ENCODE data around the gene ERBB4.

ERBB4 gene

DNA sequence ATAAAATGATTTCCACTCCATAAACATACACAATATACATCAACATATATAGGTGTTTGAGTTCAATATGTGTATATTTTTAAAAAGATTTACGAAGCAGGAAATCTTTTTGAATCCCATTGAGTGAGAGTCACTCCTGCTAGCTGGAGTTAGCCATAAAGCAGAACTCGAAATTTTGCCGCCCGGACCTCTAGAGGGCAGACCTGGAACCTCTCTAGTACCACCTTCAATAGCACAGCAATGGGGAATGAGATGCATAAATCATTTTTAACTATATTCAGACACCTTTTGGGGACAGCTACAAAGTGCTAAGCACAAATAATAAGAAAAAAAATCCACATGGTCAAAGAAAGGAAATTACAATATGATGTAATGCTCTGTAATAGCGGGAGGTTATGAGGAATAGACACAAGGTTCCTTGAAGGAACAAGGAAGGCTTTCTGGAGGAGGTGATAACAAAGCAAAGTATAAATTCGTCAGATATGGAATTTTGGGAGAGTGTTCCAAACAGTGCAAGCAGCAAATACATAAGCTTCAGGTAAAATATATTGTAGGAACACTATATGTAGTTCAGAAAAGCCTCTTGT is 533.4 kb downstream of the ERBB4 start:
- DNase-seq (ENCODE audit: low spot score), result peak; percentile 50

DNA sequence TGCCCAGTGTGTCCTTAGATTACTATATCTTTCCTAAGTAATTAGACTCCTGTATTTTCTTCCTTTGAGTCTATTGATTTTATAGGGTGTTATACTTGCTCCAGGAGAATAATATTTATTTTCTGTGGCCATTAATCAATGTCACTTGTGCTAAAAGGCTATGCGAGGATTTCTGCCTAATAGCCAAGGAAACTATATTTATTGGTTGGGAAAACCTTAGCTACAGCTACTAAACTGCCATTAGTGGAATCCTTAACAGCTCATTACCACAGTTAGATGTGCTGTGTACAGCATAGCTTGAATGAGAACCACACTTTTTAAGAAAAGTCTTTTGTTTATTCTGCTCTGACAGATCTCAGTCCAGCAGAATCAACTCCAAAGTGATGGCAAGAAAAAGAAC is 537.3 kb downstream of the ERBB4 start:
- no peak for DNase-seq (ENCODE audit: low spot score)

DNA sequence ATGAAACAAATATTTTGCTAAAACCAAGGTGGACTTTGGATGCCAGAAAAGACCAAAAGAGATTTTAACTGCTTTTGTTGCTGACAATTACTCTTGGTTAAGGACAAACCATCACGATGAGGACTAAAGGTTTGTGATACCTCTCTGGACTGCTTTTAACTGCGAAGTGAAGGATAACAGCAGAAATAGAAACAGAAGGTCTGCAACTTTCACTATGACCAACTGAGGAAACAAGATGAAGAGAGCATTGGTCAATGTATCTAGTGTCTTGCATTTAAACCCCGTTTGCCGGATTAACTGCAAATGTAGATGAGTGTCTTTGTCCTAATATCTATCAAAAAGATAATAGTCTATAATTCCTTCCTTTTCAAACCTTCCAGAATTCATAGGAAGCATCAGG is 541.7 kb downstream of the ERBB4 start:
- DNase-seq (ENCODE audit: low spot score), result no peak

DNA sequence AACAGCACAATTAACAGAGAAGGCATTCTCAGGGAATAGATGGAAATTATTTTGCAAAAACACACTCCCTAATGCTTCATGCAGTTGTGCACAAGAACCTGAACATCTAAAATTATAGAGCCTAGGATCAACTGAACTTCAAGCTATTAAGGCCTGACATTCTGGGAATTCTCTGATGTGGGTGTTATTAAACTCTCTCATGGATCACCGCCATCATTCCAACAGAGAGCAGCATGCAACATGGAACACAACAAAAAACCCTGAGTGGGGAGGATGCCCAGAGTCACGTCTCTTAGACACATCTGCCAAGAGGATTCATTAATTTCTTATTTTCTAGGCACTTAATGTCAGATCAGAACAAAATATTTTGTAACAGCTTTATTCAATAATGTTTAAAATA is 543.8 kb downstream of the ERBB4 start:
- DNase-seq (ENCODE audit: low spot score), result no peak

DNA sequence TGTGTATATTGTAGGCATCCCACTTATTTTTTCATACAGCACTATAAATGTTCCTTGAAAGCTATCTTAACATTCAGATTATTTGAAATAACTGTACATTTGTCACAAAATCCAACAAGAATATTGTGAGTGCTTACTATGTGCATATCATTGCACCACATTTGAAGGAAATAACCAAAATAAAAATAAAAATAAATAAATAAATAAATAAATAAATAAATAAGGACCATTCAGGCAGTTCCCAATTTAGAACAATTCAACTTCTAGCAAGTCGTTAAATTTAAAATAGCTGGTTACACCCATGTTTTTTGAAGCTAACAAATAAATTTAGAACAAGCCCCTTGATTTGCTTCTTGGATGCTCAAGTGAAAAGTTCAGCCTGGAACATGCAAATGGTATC is 548.3 kb downstream of the ERBB4 start:
- DNase-seq (ENCODE audit: low spot score), result no peak

DNA sequence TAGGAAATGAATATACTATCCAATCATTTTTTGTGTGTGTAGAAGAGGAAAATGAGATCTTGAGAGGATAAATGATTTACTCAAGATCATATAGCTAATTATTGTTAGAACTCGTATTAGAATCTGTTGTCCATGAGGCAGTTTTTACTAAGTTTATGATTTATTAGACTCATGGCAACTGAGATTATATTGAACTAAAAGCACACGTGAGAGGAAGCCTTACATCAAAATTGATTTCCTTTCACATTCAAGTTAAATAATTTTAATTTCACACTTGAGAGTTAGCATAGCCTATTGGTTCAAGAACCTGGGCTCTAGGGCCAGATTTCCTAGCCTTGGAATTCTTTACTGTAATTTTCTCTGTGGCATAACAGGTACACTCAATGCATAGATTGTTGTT is 552.3 kb downstream of the ERBB4 start:
- DNase-seq (ENCODE audit: low spot score), result no peak

DNA sequence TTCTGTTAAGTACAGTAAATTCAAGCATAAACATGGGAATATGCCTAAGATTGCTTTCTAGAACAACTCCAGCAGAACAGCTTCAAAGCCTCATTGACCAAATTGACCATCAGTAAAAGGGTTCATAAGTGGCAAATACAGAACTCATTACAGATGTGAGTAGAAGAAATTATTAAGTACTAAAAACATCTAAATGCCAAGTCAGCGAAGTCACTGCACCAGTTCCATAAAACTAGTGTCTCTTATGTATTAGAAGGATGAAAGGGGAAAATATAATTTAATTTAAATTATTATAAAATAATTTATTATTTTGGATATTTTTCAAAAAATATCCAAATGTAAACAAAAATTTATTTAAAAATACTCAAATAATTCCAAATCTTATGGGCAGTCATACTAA is 553.2 kb downstream of the ERBB4 start:
- no peak for DNase-seq (ENCODE audit: low spot score)

DNA sequence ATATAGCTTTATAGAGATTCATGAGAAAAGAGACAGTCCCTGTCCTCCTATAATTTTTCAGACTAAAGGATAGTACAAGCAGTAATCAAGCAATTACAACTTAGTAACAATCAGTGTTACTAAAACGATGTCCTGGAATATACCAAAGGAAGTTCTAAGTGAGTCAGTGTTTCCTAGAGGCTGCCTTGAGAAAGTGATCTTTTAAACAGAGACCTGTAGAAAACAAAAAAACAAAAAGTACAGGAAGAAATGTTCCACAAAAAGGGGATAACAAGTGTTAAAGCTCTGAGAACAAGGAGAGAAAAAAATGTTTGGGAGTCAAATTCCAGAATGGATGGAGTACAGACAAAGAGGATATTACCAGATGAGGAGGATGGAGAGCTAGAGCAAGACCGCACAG is 556.4 kb downstream of the ERBB4 start:
- DNase-seq (ENCODE audit: low spot score), result no peak

DNA sequence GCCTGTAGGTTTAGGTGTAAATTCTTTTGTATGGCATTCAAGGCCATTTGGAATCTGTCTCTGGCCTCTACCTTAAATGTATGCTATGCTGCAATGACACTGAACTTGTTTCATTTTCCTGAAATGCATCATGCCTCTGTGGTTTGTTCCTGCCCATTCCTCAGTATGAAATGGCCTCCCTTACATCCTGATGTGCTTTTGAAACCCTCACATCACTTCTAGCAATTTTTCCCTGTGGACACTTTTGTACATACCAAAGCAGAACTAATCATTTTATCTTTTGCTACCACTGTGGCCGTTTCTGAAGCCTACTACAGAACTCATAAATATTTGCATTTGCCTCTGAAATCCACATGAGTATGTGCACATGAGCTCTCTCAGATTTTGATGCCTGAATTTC is 557.2 kb downstream of the ERBB4 start:
- no peak for DNase-seq (ENCODE audit: low spot score)

DNA sequence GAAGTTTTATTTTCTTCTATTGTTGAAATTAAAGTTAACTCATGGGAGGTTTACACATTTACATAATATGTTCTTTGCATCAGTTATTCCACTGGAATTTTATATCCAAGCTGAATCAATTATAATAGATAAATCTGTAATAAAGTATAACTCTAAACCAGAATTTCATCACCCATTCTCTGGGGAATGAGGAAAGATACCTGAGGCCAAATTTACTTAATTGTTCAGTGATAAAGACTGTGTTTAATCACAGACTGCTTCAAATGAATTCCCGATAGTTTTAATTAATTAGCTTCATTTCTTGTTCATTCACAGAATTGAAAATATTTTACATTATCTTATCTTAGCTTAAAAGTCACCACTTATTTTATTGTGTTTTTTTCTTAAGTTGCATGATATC is 562.5 kb downstream of the ERBB4 start:
- no peak for DNase-seq (ENCODE audit: low spot score)

DNA sequence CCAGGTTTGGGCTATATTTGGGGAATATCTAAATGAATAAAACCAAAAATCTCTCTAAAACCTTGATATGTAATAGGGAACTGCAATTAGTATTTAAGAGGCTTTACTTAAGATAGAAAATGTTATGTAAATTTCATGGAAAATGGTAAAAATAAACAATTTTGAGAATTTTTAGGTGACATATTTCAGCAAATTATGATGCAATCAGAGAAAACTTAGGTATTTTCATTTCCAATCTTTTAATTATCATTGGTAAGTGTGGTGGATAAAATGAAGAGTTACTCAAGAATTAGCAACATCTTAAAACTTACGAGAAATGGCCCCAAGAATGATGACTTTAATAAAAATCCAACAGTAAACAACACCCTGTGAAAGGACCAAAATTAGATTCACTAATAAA is 571.4 kb downstream of the ERBB4 start:
- DNase-seq (ENCODE audit: low spot score), result no peak

DNA sequence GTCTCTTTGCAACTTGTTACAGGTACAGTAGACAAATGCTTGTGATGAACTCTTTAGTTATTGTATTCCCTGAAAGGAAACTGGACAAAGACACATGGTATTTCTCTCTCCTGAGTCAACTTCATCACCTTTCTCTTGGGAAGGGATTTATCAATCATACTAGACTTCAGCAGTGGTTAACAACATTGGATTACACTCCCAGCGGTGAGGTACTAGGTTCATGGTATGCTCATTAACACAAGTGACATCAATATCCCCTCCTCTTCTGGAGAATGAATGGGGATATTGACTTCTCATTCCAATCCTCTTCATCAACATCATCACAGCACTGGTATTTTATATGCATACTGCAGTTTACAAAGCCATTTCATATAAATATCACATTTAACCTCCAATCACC is 574.6 kb downstream of the ERBB4 start:
- no peak for DNase-seq (ENCODE audit: low spot score)

DNA sequence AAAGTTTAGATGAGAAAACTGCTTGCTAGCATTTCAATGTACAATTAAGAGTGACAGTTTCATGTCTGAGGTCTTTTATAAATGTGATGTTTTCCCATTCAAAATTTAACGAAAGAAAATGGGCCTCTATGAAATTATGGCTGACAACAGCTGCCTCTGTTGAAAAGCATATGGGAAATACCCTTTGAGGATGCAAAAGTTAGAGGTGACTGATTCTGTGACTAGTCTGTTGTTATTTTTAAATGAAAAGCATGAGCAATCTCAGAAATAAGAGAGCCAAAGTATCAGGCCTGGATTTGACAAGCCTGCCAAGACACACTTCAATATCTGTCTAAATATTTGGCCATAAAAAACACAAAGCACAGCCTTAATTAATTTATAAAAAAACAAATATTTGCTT is 580.8 kb downstream of the ERBB4 start:
- DNase-seq (ENCODE audit: low spot score), result no peak

DNA sequence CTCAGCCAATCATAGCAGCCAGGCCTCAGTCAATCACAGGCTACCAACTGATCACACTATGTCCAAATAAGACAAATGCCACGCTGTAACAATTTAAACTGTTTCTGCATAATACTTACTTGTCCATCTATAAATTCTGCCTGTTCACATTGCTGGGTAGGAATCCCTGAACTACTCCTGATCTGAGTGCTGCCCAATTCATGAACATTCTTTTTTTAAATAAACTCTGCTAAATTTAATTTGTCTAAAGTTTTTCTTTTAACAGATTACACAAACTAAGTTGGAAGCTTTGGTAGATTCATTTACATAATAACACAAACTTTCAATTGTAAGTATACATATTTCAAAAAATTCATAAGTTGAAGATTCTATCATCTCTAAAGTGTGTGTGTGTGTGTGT is 583.0 kb downstream of the ERBB4 start:
- DNase-seq (ENCODE audit: low spot score), result no peak

DNA sequence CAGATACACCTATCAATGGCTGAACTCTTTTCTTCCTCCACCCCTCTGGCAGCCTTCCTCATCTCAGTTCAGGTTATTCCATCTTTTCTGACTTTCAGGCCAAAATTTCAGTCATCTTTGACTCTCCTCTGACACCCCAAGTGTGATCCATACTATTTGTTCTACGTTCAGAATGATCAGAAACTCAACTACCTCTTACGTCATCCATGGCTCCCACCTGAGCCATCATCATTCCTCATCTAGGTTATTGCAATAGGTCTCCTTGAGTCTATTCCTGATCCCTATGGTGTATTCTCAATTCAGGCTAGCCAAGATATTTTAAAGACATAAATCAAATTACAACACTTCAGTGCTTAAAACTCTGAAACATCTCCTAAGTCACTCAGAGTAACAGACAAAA is 589.7 kb downstream of the ERBB4 start:
- no peak for DNase-seq (ENCODE audit: low spot score)

DNA sequence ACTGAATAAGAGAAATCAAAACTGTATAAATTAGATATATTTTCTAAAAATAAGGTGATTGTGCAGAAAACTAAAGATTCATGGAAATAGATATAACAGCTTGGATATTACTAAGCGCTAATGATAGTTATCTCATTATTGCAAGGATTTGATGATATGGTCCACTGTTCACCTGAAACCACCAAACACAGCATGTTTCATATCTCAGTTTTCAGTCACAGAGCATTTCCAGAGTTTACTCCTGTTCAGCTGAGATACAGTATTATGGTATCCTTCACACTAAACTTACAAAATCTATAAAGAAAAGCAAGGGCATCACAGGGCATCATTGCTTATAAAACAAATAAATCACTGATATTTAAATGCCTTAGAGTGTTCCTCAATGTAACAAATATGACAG is 591.6 kb downstream of the ERBB4 start:
- DNase-seq (ENCODE audit: low spot score), result no peak

DNA sequence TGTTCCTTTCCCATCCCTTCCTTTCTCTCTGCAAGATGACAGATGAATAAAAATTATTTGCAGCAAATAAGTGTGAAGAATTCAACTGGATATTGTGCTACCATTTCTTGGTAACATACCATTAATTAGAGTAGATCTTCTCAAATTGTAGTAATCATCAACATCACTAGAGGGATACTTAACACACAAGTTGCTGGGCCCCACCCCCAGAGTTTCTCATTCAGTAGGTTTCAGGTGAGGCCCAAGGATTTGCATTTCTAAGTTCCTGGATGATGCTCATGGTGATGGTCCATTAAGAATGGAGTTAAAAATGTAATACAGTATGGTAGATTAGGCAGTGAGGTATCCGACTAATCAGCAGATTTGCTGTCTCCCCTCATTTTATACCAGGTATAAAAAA is 594.0 kb downstream of the ERBB4 start:
- no peak for DNase-seq (ENCODE audit: low spot score)

DNA sequence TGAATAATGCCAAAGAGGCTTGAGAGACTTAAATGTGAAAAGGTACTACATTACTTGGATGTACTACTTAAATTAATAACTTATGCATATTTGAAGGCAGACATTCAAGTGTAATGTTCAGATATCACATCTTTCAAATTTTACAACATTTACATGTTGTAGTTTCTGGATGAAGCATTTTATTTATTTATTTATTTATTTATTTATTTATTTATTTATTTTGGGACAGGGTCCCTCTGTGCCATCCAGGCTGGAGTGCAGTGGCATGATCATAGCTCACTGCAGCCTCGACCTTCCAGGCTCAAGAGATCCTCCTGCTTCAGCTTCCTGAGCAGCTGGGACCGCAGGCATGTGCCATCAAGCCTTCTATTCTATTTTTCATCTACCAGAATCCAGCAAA is 596.4 kb downstream of the ERBB4 start:
- DNase-seq (ENCODE audit: low spot score), result no peak

DNA sequence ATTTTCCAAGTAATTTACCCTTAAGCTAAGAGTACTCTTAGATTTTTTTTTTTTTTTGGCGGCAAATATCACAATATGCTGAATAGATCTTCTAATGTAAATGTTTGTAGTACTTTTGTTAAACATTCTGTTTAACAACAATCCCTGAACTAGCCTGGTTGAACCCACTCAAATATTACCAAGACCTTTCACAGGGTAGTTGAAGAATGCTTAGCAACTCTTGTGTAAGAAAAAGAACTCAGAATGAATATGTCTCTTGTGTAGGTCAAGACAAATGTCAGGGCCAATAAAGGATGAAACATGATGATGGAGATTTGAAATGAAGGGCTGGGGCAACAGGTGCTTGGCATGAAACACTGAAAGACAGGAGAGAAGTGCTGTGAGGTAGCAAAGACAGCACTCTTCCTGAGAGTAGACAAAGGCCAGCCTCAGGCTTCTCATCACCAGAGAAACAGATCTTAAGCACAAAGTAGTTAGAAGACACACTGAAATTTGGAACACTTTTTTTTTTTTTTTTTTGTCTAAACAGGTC is 597.3 kb downstream of the ERBB4 start:
- DNase-seq (ENCODE audit: low spot score), result no peak

DNA sequence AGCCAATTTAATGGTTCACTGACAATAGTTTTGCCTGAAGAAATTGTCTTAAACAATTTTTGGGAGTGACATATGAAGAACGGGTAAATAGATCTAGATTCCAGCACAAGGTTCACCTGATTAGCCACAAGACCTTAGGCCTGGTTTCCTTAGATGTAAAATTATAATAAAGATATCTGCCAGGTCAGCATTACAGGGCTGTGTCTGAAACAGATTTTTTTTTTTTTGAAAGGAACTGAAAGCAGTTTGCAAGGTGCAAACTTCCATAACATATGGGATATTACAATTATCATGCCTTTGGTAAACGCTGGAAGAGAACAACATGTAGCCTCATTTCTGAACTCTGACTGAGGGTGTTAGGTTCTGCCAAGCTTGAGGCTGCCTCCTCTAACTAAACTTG is 599.4 kb downstream of the ERBB4 start:
- DNase-seq (ENCODE audit: low spot score), result no peak

DNA sequence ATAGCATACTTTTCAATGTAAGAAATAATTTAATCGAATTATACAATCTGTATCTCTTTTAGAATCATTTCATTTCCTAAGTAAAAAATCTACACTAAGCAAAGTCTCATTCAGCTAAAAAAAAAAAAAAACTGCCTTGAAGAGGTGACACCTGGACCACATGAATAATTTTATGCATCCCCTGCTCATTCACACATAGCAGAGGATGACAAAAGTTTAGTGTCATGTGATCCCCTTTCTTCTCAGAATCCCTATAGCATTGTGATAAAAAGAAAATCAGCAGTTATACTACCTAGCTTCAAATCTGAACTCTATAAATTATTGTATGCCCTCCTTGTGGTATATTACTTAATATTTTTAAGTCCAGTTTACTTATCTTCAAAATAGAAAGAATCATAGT is 603.8 kb downstream of the ERBB4 start:
- no peak for DNase-seq (ENCODE audit: low spot score)

DNA sequence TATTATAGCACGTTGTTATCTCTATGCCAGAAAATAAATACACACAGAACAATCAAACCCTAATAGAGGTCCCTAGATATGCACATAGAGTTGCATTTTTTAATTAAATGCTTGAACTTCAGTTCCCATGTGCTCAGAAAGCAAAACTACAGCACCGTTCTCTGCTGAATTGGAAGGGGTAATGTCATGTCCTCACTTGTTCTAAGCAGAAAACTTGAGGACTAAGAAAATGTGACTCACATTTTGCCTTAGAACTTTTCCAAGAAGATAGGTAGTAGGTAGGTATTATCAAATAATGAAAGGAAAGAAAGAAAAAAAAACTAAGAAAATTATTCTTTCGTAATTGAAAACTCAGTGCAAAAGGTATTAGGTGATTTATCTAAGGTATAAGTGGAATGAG is 607.3 kb downstream of the ERBB4 start:
- no peak for DNase-seq (ENCODE audit: low spot score)

DNA sequence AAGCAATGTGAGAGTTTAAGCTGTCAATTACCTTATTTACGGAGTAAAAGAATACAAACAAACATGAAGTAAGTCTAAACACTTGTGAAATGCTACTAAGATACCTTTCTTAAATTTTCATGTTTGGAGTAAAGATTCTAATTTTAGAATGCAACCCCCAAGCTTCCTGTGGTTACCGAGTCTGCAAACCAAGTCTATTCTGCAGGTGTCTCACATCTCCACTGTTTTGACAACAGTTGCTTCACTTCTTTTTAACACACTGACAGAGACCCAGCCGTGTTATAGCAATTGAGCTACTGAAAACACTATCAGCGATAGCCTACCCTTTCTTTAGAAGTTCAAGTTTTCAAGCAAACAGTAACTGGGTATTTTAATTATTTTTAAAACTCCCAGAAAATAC is 608.3 kb downstream of the ERBB4 start:
- no peak for DNase-seq (ENCODE audit: low spot score)

DNA sequence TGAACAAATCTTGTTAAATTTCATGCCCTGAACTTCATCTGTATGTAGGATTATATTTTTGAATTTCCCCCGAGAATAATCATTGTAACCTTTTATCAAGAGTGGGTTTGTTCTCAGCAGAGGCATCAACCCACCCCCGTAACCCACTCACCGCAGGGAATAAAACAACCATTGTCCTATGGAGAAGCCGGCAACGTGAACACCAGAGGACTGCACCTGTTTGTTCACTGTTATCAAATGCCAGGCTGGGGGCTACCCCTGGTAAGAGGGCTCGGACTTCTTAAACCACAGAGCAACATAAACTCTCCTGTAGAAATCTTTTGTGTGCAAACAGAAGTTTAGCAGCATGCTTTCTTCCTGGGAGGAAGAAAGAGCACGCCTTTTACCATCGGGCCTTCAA is 610.4 kb downstream of the ERBB4 start:
- no peak for DNase-seq (ENCODE audit: low spot score)

DNA sequence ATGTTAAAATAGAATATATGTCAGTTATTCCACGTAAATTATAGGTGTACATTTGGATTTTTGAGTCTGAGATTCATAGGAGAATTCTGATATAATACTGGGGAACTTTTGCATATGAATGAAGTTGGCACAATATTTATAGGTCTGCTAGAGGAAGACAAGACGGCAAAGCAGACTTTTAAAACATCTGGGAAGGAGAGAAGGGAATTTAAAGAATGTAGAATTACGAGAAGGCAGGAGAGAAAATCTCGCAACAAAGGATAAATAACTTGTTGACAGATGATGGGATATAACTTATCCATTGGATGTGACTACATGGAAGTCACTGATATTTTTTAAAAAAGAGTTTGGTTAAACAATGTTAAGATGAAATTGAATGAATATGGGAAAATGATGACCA is 615.6 kb downstream of the ERBB4 start:
- DNase-seq (ENCODE audit: low spot score), result no peak
